Coronary artery (tissue), 2 donors: ENCODE measurements around the gene ZNF529.
A peak's percentile ranks its signal among the peaks of the same experiment; 100 is the strongest.
"Not testable (repeated sequence)": the region's sequence is repeated elsewhere in the genome, so short reads cannot be mapped to it uniquely, and the experiment has no call there.

ENCODE experiments used
- DNase-seq: peaks from one replicate; pipeline ENCODE4 v3.0.0-alpha.2; 2017; ENCODE audit warnings: low spot score
- H3K27ac ChIP-seq, 2 donors: fragments of 200-600 bp; sonication (generic); one replicate each; pipeline ENCODE4 v1.5.1; 2016 to 2019
- H3K4me3 ChIP-seq: fragments of 200-600 bp; sonication (generic); 2 replicates; pipeline ENCODE4 v1.5.1; 2016; ENCODE audit warnings: mild to moderate bottlenecking, moderate library complexity
- CTCF ChIP-seq: fragments of 200-600 bp; sonication (generic); IDR thresholded peaks from one replicate; pipeline ENCODE4 v1.5.1; 2019; ENCODE audit warnings: antibody characterized with exemption

The ZNF529 gene

GRCh38 chr19:36573020-36573894 lies at the start of gene ZNF529:
Gene ZNF529 (minus strand): TSS chr19:36573292. CDS start chr19:36572346, 946 bp downstream.
- Histone ChIP-seq H3K4me3 (peak within 1 kb of the TSS; percentile 82), H3K27ac (peak within 1 kb of the TSS; percentile 69 to 92)
- TF ChIP-seq CTCF, result no peak
- peak; percentile 92 for DNase-seq

- H3K27ac ChIP-seq, result peak overlapping the region; percentile 83 to 84
- H3K4me3 ChIP-seq, result peak overlapping the region; percentile 78
- TF ChIP-seq CTCF, result no peak
- DNase-seq, result no peak
These were observed 32.9 kb upstream of the ZNF529 start for GRCh38 chr19:36605877-36606478.

GRCh38 chr19:36605101-36605876 lies 32.2 kb upstream of the ZNF529 start, which contains the start of gene ZNF382:
Gene ZNF382 (plus strand): TSS chr19:36605313. CDS start chr19:36609915, 4,602 bp downstream.
- peak within 1 kb of the TSS; percentile 83 to 84 for H3K27ac ChIP-seq
- DNase-seq, result no peak
- TF ChIP-seq CTCF, result no peak
- H3K4me3 ChIP-seq, result peak within 1 kb of the TSS; percentile 78

- no peak for TF ChIP-seq CTCF
- H3K4me3 ChIP-seq, result peak overlapping the region; percentile 78
- H3K27ac ChIP-seq, result peak overlapping the region; percentile 83 to 84
- peak; percentile 77 for DNase-seq
These were observed 31.6 kb upstream of the ZNF529 start for GRCh38 chr19:36604656-36605100.

GRCh38 chr19:36602681-36603080 lies 29.6 kb upstream of the ZNF529 start:
- H3K27ac ChIP-seq, result not testable (repeated sequence)

GRCh38 chr19:36579255-36579654 lies 6.2 kb upstream of the ZNF529 start:
- DNase-seq, result no peak
- no peak overlapping the region for H3K27ac ChIP-seq
- no peak overlapping the region for H3K4me3 ChIP-seq
- TF ChIP-seq CTCF, result no peak

More at GRCh38 chr19:36602681-36603080, 29.6 kb upstream of the ZNF529 start:
- H3K4me3 ChIP-seq, DNase-seq: not testable (repeated sequence)
